PFSK-1 (cell line): Measurements from ENCODE around the gene WNK3.
A peak's percentile ranks its signal among the peaks of the same experiment; 100 is the strongest.

Source experiments
- FOXP2 ChIP-seq: optimal IDR thresholded peaks from 2 replicates; pipeline ENCODE3; 2011; ENCODE audit warnings: borderline replicate concordance, control low read depth, inconsistent platforms; ENCODE audit not compliant: insufficient read depth; ENCODE audit errors: extremely low read length, extremely low read depth
- POLR2AphosphoS5 ChIP-seq: IDR thresholded peaks from 2 replicates; pipeline ENCODE4 v1.6.1; 2012; ENCODE audit warnings: low read depth, mild to moderate bottlenecking, control low read depth, low read length, moderate library complexity
- SIN3A ChIP-seq: IDR thresholded peaks from 2 replicates; pipeline ENCODE4 v1.6.1; 2012; ENCODE audit warnings: mild to moderate bottlenecking, low read length, moderate library complexity, borderline replicate concordance; ENCODE audit not compliant: insufficient read depth
- TAF1 ChIP-seq: IDR thresholded peaks from 2 replicates; pipeline ENCODE4 v1.6.1; 2012; ENCODE audit warnings: low read length, control low read depth, borderline replicate concordance; ENCODE audit not compliant: insufficient read depth
- TF ChIP-seq, protein P1 (sequence below), 2 experiments: IDR thresholded peaks; 2 replicates each; pipeline versions ENCODE4 v1.6.1 to v1.8.0; 2011 to 2012; ENCODE audit warnings: low read depth in 2 of 2, low read length in 2 of 2, control low read depth in 1 of 2, inconsistent platforms in 1 of 2, mild to moderate bottlenecking in 1 of 2, moderate library complexity in 1 of 2; ENCODE audit not compliant: insufficient read depth in 1 of 2

The WNK3 gene

DNA sequence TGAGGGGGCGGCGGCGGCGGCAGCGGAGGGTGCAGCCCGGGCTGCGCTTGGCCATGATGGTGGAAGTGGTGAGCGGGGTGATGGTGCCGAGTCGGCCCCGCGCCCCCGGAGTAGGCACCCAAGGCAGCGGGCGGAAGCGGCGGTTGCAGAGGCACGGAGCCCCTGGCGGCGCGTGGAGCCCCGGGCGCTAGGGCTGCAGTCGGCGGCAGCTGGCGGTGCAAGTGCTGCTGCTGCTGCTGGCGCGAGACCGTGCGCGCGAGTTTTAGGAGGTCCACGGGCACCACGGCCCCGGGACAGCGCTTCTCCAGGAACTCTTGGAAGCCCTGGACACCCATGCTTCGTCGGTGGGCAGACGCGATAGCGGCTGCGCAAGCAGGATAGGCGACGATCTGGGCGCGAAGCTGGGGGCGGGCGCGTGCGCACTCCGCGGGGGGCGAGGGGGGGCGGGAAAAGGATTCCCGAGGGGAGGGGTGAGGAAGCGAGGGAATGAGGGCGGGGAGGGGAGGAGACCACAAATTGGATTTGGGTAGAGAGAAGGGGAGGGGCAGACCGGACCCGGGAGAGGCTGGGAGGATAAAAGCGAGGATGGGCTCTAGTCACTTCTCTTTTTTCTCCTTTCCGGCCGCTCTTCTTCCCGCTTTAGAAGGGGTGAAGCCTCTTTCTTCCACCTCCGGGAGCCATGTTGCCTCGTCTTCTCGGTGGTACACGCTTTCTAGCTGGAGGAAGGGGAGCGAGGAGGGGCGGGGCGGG, 174.8 kb downstream of the WNK3 start, which contains the start of gene FAM120C:
Gene FAM120C (minus strand): TSS at position 391 of the 750 bp plus-strand sequence. CDS start 56 bp downstream, at position 335.
- TF ChIP-seq TAF1 (no peak; the same call in 1 of the 2 replicates), POLR2AphosphoS5 (no peak; the same call in 1 of the 2 replicates), SIN3A (no peak), FOXP2 (no peak)
- TF ChIP-seq, protein P1, sequence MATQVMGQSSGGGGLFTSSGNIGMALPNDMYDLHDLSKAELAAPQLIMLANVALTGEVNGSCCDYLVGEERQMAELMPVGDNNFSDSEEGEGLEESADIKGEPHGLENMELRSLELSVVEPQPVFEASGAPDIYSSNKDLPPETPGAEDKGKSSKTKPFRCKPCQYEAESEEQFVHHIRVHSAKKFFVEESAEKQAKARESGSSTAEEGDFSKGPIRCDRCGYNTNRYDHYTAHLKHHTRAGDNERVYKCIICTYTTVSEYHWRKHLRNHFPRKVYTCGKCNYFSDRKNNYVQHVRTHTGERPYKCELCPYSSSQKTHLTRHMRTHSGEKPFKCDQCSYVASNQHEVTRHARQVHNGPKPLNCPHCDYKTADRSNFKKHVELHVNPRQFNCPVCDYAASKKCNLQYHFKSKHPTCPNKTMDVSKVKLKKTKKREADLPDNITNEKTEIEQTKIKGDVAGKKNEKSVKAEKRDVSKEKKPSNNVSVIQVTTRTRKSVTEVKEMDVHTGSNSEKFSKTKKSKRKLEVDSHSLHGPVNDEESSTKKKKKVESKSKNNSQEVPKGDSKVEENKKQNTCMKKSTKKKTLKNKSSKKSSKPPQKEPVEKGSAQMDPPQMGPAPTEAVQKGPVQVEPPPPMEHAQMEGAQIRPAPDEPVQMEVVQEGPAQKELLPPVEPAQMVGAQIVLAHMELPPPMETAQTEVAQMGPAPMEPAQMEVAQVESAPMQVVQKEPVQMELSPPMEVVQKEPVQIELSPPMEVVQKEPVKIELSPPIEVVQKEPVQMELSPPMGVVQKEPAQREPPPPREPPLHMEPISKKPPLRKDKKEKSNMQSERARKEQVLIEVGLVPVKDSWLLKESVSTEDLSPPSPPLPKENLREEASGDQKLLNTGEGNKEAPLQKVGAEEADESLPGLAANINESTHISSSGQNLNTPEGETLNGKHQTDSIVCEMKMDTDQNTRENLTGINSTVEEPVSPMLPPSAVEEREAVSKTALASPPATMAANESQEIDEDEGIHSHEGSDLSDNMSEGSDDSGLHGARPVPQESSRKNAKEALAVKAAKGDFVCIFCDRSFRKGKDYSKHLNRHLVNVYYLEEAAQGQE (IDR thresholded peaks at IDR 0.05; ENCODE audit: insufficient read depth in 1 of 2, low read depth in 2 of 2, low read length in 2 of 2): no peak

DNA sequence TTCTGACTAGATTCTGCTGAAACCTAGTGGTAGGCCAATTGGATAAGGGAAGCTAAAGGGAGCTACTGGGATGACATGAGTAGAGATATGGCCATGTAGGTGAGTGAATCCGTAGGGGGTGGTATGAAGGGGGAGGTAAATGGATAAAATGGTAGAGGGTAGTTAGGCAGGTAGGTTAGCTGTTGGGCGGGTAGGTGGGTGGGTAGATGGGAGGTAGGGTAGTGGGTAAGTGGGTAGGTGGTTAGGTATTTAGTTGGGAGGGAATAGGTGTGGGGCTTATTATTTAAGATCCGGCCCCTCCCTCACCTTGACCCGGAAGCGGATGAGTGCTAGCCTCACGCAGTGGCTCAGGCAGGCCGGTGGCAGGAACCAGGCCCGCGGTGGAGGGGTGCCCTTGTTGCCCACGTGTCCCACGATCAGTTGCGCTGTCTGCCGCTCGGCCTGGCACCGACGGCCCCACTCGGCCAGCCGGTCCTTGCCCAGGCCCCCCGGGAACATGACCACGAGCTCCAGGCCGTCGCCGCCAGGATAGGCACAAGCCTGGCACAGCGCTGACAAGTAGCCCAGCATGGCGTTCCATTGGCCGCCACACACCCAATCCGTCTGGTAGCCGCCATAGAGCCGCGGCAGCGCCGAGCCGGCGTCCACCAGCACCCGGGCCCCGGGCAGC, 175.5 kb downstream of the WNK3 start:
- TF ChIP-seq SIN3A (peak; percentile 52; the same call in 1 of the 2 replicates), TAF1 (no peak), POLR2AphosphoS5 (peak; percentile 61)

DNA sequence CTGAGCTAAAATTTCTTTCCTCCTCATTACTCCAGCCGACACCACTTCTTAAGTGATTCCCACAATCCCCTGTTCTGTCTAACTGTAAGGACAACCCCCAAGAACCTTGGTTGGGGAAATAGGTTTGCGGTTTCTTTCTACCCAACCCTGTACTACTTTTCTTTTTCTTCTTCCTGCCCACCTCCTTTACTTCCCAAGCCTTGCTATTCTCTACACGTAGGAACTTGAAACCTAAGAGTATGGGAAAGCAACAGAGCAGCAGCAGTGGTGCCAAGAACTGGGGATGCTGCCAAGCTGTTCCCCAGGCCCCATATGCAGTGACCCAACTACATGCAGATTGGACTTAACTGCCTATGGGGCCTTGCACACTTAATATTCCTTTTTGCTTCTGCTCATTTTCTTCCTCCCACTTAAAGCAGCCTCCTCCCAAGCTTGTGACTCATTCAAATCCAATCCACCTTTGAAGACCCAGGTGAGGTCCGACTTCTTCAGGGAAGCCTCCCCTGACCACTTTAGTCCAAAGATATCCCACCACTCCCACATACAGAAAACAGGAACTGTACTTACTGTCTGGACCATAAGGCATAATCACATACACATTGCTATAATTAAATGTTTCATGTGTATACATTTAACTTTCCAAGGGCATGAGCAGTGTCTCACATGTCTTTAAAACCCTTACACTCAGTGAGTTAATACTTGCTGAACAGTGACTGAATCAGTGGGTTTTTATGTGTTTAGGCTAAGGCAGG, 176.5 kb downstream of the WNK3 start:
- TF ChIP-seq FOXP2 (no peak), POLR2AphosphoS5 (no peak), TAF1 (no peak), SIN3A (no peak)
- TF ChIP-seq, protein P1 (IDR thresholded peaks at IDR 0.05; ENCODE audit: insufficient read depth in 1 of 2, low read depth in 2 of 2, low read length in 2 of 2): no peak

GRCh38 chrX:54180403-54180802, 177.4 kb downstream of the WNK3 start:
- TF ChIP-seq POLR2AphosphoS5: no peak
- no peak for TF ChIP-seq TAF1
- TF ChIP-seq FOXP2: no peak
- no peak for TF ChIP-seq SIN3A
- TF ChIP-seq, protein P1 (IDR thresholded peaks at IDR 0.05; ENCODE audit: insufficient read depth in 1 of 2, low read depth in 2 of 2, low read length in 2 of 2): no peak

GRCh38 chrX:54178100-54178940, 179.5 kb downstream of the WNK3 start:
- TF ChIP-seq POLR2AphosphoS5: no peak
- TF ChIP-seq SIN3A: no peak
- no peak for TF ChIP-seq TAF1
- no peak for TF ChIP-seq FOXP2
- TF ChIP-seq, protein P1 (IDR thresholded peaks at IDR 0.05; ENCODE audit: insufficient read depth in 1 of 2, low read depth in 2 of 2, low read length in 2 of 2): no peak
